ENCODE measurements around the gene WDR91. TPM values are rescaled to one million over a fixed set of nuclear protein-coding genes. Genes with fewer than 3 reads are reported as not detected.
A peak's percentile ranks its signal among the peaks of the same experiment; 100 is the strongest.

WDR91 gene
- total RNA-seq, result 10 to 100 TPM; 18.2 to 59.2 (median 37.0) TPM
- polyA plus RNA-seq, result 1 to 10 TPM; 3.5 to 9.3 TPM
- total RNA-seq, result 89.4 reads per million, percentile 82 among the genes with 10 or more reads in this experiment

DNA sequence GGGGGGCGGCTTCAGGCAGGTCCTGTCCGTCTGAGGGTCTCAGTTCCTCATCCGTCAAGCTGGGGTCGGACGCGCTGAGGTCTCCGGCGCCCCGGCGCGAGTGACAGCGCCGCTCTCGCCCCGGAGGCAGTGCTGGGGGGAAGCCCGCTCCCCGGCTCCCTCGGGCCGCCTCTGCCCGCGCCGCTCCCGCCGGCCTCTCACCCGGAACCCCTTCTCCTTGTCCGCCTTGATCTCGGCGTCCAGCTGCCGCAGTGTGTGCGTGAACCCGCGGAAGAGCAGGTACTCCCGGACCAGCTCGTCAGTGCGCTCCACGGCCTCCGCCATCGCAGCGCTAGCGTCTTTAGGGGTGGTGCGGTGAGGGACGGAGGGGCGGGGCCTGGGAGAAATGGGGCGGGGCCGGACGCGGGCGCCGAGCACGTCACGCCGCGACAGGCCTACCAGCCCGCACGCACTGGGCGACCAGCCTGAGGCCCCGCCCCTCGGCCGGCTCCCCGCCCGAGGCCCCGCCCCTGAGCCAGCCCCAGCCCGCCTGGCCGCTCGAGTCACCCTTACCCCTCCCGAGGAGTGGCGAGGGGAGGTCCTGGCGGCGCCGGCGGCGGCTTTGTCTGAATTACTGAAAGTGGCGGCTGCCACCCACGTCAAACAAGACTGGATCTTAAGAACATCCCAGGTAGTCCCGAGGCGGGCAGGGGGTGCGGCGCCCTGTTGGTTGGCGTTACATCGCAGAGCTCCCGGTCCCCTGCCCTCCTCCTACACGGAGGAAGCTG lies at the start of gene WDR91:
TSS of gene WDR91 (minus strand) at position 348 of the 767 bp plus-strand sequence. CDS start at position 324, 24 bp downstream.
- H3K36me3 Mint-ChIP-seq, result peaks cover 0 to 15% (median under 1%) of the 10 kb centered on the region in 5 donors
- H3K27me3 ChIP-seq (ENCODE audit: control insufficient read depth in 2 of 2, insufficient read depth in 2 of 2, low read length in 2 of 2), result no peaks in the 10 kb centered on the region
- H3K27me3 Mint-ChIP-seq, result peaks cover 0 to 2% (median 0%) of the 10 kb centered on the region in 5 donors
- no peaks in the 10 kb centered on the region for H3K9me3 Mint-ChIP-seq
- H3K4me1 Mint-ChIP-seq, result peaks cover 18 to 47% (median 37%) of the 10 kb centered on the region in 7 donors
- H3K27ac ChIP-seq (ENCODE audit: low read depth, low read length), result peak within 1 kb of the TSS; percentile 92
- peak within 1 kb of the TSS; percentile 68 for H3K4me3 ChIP-seq (ENCODE audit: low read length)
- peaks cover 0 to 5% of the 10 kb centered on the region in 2 donors for H3K4me1 ChIP-seq (ENCODE audit: control insufficient read depth in 2 of 2, insufficient read depth in 2 of 2, low read length in 2 of 2)
- H3K9me3 ChIP-seq (ENCODE audit: control insufficient read depth in 2 of 3, low read length in 3 of 3), result no peaks in the 10 kb centered on the region
- intact Hi-C loops (cut with micrococcal nuclease), result loop anchor here (1.0 to 5.0 kb wide), 19 partner anchors 41 to 1959 kb away; partner anchors contain the start of genes AGBL3 (in 2 of the 2), AKR1B1 (in 2 of the 2), BPGM (in 2 of the 2) and CNOT4 (in 2 of the 2)
- ChIA-PET CTCF (no interaction called here), POLR2A (interaction anchor here (0.7 to 2.4 kb wide), 12 partner anchors 9 to 566 kb away, joined by 3 to 19 read pairs (median 4); partner anchors contain the start of genes AGBL3, BPGM, CYREN and TMEM140)
- peak within 1 kb of the TSS; percentile 91 to 99 (median 96) for H3K4me3 Mint-ChIP-seq
- peak; percentile 83 to 94 (median 90) for DNase-seq
- peak within 1 kb of the TSS; percentile 94 to 99 (median 98) for H3K27ac Mint-ChIP-seq
- ATAC-seq, result peak; percentile 97
- peaks cover 0 to 6% (median 0%) of the 10 kb centered on the region in 3 experiments for H3K36me3 ChIP-seq (ENCODE audit: control insufficient read depth in 2 of 3, insufficient read depth in 3 of 3, low read length in 3 of 3)

DNA sequence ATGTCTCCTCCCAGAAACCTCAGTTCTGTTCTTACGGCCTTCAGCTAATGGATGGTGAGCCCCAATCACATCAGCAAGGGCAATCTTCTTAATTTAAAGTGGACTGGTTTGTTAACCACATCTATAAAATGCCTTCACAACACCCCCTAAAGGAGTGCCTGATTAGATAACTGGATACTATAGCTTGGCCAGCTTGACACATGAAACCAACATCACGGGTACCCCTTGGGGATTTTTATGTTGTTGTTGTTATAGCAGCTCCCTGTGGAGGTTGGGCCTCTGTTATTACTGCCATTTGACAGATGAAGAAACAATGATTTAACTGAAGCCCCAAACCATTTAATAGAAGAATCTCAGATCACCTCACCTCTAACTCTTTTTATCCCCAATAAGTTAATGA lies 49.1 kb upstream of the WDR91 start:
- CTCF ChIA-PET, result no interaction called here
- Histone ChIP-seq H3K4me3 (ENCODE audit: low read length) (no peak overlapping the region), H3K27me3 (ENCODE audit: control insufficient read depth in 2 of 2, insufficient read depth in 2 of 2, low read length in 2 of 2) (no peaks in the 10 kb centered on the region), H3K4me1 (ENCODE audit: control insufficient read depth in 2 of 2, insufficient read depth in 2 of 2, low read length in 2 of 2) (no peaks in the 10 kb centered on the region), H3K27ac (ENCODE audit: low read depth, low read length) (no peak overlapping the region), H3K9me3 (ENCODE audit: control insufficient read depth in 2 of 3, low read length in 3 of 3) (no peaks in the 10 kb centered on the region), H3K36me3 (ENCODE audit: control insufficient read depth in 2 of 3, insufficient read depth in 3 of 3, low read length in 3 of 3) (no peaks in the 10 kb centered on the region)
- peaks cover 0 to 11% (median 4%) of the 10 kb centered on the region in 5 donors for H3K36me3 Mint-ChIP-seq
- ATAC-seq, result no peak
- H3K4me3 Mint-ChIP-seq, result no peak overlapping the region
- H3K27ac Mint-ChIP-seq, result no peak overlapping the region
- H3K27me3 Mint-ChIP-seq, result peaks cover 0 to 3% (median 0%) of the 10 kb centered on the region in 5 donors
- H3K4me1 Mint-ChIP-seq, result peaks cover 0 to 1% (median 0%) of the 10 kb centered on the region in 7 donors
- no peak for DNase-seq
- POLR2A ChIA-PET, result no interaction called here
- H3K9me3 Mint-ChIP-seq, result peaks cover 4 to 32% (median 10%) of the 10 kb centered on the region in 11 donors
- intact Hi-C loops (cut with micrococcal nuclease), result no loop called here

DNA sequence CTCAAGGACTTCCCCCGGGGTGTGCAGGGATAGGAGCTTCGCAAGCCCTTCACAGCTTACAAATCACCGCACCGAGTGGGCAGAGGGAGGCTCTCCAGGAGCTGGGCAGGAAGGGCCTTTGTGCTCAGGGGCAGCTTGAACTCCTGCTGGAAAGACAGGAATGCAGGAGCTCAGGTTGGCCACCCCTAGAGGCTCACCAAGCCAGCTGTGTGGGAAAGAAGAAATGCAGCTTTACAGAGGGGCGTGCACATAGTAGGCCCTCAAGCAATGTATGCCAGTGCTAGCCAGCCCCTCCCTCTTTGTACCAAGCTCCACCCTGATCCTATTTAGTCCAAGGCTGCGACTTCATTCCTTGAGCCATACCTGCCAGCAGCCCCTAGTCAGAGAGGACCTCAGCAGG lies 48.4 kb upstream of the WDR91 start:
- Mint-ChIP-seq H3K36me3 (peaks cover 0 to 8% (median 4%) of the 10 kb centered on the region in 5 donors), H3K4me3 (no peak overlapping the region), H3K27ac (no peak overlapping the region), H3K4me1 (peaks cover 0 to 3% (median 0%) of the 10 kb centered on the region in 7 donors), H3K9me3 (peaks cover 2 to 24% (median 8%) of the 10 kb centered on the region in 11 donors), H3K27me3 (peaks cover 0 to 3% (median 0%) of the 10 kb centered on the region in 5 donors)
- no peak for DNase-seq
- ChIA-PET POLR2A (no interaction called here), CTCF (no interaction called here)
- Histone ChIP-seq H3K36me3 (ENCODE audit: control insufficient read depth in 2 of 3, insufficient read depth in 3 of 3, low read length in 3 of 3) (no peaks in the 10 kb centered on the region), H3K4me1 (ENCODE audit: control insufficient read depth in 2 of 2, insufficient read depth in 2 of 2, low read length in 2 of 2) (no peaks in the 10 kb centered on the region), H3K27me3 (ENCODE audit: control insufficient read depth in 2 of 2, insufficient read depth in 2 of 2, low read length in 2 of 2) (no peaks in the 10 kb centered on the region), H3K4me3 (ENCODE audit: low read length) (no peak overlapping the region), H3K9me3 (ENCODE audit: control insufficient read depth in 2 of 3, low read length in 3 of 3) (no peaks in the 10 kb centered on the region), H3K27ac (ENCODE audit: low read depth, low read length) (no peak overlapping the region)
- ATAC-seq, result no peak
- intact Hi-C loops (cut with micrococcal nuclease), result no loop called here

DNA sequence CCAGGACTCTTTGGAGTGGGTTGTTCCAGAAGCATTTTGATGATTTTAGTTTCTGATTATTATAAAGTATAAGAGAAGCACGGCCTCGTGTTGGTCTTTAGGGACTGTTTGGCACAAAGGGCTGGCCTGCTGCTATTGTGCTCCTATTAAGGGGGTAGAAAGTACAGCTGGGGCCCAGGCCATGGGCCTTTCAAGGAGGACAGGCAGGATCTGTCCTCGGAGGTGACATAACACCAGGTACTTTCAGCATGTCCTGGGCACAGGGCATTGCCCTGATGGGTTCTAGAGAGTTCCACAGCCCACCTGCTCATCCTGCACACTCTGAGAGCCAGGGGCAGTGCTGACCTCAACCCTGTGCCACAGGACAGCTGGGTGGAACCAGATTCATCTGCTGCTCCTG lies 47.3 kb upstream of the WDR91 start:
- Mint-ChIP-seq H3K27me3 (peaks cover 0 to 3% (median 0%) of the 10 kb centered on the region in 5 donors), H3K4me1 (peaks cover 0 to 4% (median 0%) of the 10 kb centered on the region in 7 donors), H3K27ac (no peak overlapping the region), H3K36me3 (peaks cover 0 to 4% (median 3%) of the 10 kb centered on the region in 5 donors), H3K4me3 (no peak overlapping the region), H3K9me3 (peaks cover 0 to 15% (median 3%) of the 10 kb centered on the region in 11 donors)
- no peaks in the 10 kb centered on the region for H3K9me3 ChIP-seq (ENCODE audit: control insufficient read depth in 2 of 3, low read length in 3 of 3)
- H3K27ac ChIP-seq (ENCODE audit: low read depth, low read length), result no peak overlapping the region
- no peaks in the 10 kb centered on the region for H3K36me3 ChIP-seq (ENCODE audit: control insufficient read depth in 2 of 3, insufficient read depth in 3 of 3, low read length in 3 of 3)
- DNase-seq (no peak), ATAC-seq (no peak)
- ChIA-PET CTCF (no interaction called here), POLR2A (no interaction called here)
- intact Hi-C loops (cut with micrococcal nuclease), result no loop called here
- no peaks in the 10 kb centered on the region for H3K4me1 ChIP-seq (ENCODE audit: control insufficient read depth in 2 of 2, insufficient read depth in 2 of 2, low read length in 2 of 2)
- H3K27me3 ChIP-seq (ENCODE audit: control insufficient read depth in 2 of 2, insufficient read depth in 2 of 2, low read length in 2 of 2), result no peaks in the 10 kb centered on the region
- H3K4me3 ChIP-seq (ENCODE audit: low read length), result no peak overlapping the region

DNA sequence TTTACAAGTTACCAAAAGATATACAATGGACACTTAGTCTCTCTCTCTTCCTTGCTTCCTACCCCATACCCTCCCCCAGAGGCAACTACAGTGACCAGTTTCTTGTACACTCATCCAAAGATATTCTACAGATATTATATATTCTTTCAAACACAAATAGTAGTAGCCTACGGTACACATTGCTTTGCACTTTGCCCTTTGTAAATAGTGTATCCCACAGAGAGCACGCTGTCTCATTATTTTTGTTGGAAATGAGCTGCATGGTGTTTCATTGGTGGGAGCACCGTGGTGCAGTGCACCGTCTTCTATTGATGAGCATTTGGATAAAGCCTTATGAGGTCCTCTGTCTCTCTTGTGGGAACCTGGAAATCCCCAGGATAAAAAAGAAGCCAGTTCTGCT lies 46.5 kb upstream of the WDR91 start:
- Mint-ChIP-seq H3K9me3 (peaks cover 0 to 12% (median 2%) of the 10 kb centered on the region in 11 donors), H3K27me3 (peaks cover 0 to 3% (median 0%) of the 10 kb centered on the region in 5 donors), H3K4me1 (peaks cover 0 to 4% (median 0%) of the 10 kb centered on the region in 7 donors), H3K27ac (no peak overlapping the region), H3K36me3 (peaks cover 0 to 4% (median 3%) of the 10 kb centered on the region in 5 donors), H3K4me3 (no peak overlapping the region)
- H3K27me3 ChIP-seq (ENCODE audit: control insufficient read depth in 2 of 2, insufficient read depth in 2 of 2, low read length in 2 of 2), result no peaks in the 10 kb centered on the region
- H3K27ac ChIP-seq (ENCODE audit: low read depth, low read length), result no peak overlapping the region
- no peaks in the 10 kb centered on the region for H3K36me3 ChIP-seq (ENCODE audit: control insufficient read depth in 2 of 3, insufficient read depth in 3 of 3, low read length in 3 of 3)
- ChIA-PET POLR2A (no interaction called here), CTCF (no interaction called here)
- no peaks in the 10 kb centered on the region for H3K4me1 ChIP-seq (ENCODE audit: control insufficient read depth in 2 of 2, insufficient read depth in 2 of 2, low read length in 2 of 2)
- H3K4me3 ChIP-seq (ENCODE audit: low read length), result no peak overlapping the region
- DNase-seq, result no peak
- no peaks in the 10 kb centered on the region for H3K9me3 ChIP-seq (ENCODE audit: control insufficient read depth in 2 of 3, low read length in 3 of 3)
- no peak for ATAC-seq
- intact Hi-C loops (cut with micrococcal nuclease), result no loop called here

DNA sequence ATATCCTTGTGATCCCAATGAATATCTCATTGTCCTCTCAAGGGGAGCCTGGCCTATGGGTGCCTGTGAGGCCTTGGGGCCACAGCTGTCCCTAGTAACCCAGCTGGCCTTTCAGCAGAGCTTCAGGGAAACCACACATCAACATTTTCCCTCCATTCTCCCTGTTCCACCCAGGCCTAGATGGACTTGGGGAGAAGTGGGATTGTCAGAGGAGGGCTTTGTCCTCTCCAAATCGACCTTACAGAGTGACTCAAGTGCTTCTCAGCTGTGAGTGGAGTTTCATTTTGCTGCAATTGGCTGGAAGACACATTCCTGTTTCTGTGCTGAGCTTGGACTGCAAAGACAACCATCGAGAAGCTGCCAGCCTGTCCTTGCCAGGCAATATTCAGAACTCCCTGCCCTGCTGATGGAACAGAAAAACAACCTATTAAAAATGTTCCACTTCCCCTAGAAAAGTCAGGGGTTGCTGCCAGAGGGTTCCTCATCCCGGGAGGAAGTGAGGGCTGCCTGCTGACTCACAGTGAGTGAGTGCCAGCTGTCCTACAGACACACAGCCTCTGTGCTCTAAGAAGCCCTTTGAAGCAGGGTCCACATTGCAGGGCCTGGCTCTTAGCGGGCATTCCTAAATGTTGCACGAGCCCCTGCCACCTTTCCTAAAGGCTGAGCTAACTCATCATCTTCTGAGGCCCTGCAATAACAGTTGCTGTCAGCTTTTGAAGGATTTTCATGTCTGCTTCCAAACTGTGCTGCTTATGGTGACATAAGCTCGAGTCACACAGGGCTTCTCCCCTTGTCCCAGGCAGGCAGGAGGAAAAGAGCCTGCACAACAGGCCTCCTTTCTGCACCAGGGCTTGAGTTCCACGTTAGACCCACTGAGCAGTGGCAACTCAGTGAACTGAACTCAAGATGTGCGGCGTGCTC lies 42.8 kb upstream of the WDR91 start:
- ChIA-PET CTCF (interaction anchor here (0.6 kb wide), 1 partner anchor 24 kb away, joined by 4 read pairs; no protein-coding TSS in a partner anchor), POLR2A (interaction anchor here (0.6 kb wide), 1 partner anchor 333 kb away, joined by 3 read pairs; no protein-coding TSS in a partner anchor)
- H3K9me3 Mint-ChIP-seq, result no peaks in the 10 kb centered on the region

More for the DNA sequence above, 42.8 kb upstream of the WDR91 start:
- Histone ChIP-seq H3K9me3 (ENCODE audit: control insufficient read depth in 2 of 3, low read length in 3 of 3) (no peaks in the 10 kb centered on the region), H3K36me3 (ENCODE audit: control insufficient read depth in 2 of 3, insufficient read depth in 3 of 3, low read length in 3 of 3) (no peaks in the 10 kb centered on the region), H3K27me3 (ENCODE audit: control insufficient read depth in 2 of 2, insufficient read depth in 2 of 2, low read length in 2 of 2) (no peaks in the 10 kb centered on the region), H3K27ac (ENCODE audit: low read depth, low read length) (no peak overlapping the region), H3K4me1 (ENCODE audit: control insufficient read depth in 2 of 2, insufficient read depth in 2 of 2, low read length in 2 of 2) (no peaks in the 10 kb centered on the region), H3K4me3 (ENCODE audit: low read length) (no peak overlapping the region)
- DNase-seq, result no peak
- intact Hi-C loops (cut with micrococcal nuclease), result no loop called here
- H3K27me3 Mint-ChIP-seq, result no peaks in the 10 kb centered on the region
- no peak overlapping the region for H3K27ac Mint-ChIP-seq
- H3K36me3 Mint-ChIP-seq, result no peaks in the 10 kb centered on the region
- H3K4me1 Mint-ChIP-seq, result peaks cover 0 to 6% (median 4%) of the 10 kb centered on the region in 7 donors
- H3K4me3 Mint-ChIP-seq, result no peak overlapping the region
- peak; percentile 71 for ATAC-seq
